SU-DHL-6 (cell line): ENCODE measurements around the gene CCDC9B.
A peak's percentile ranks its signal among the peaks of the same experiment; 100 is the strongest.

ENCODE experiments used
- H2AFZ ChIP-seq: fragments of 200-600 bp; sonication (generic); 2 replicates; pipeline ENCODE4 v1.6.1; 2014; ENCODE audit warnings: low read depth, mild to moderate bottlenecking, moderate library complexity, mixed read lengths, antibody characterized with exemption, low read length; ENCODE audit not compliant: severe bottlenecking
- H3F3A ChIP-seq: fragments of 200-600 bp; shearing (Covaris generic); 2 replicates; pipeline ENCODE4 v1.6.0; 2016; ENCODE audit warnings: antibody characterized with exemption, mild to moderate bottlenecking; ENCODE audit not compliant: insufficient read depth
- H3K27ac ChIP-seq: fragments of 200-600 bp; sonication (generic); 2 replicates; pipeline ENCODE4 v1.5.1; 2016; ENCODE audit warnings: low read depth, mild to moderate bottlenecking, low read length, moderate library complexity, mixed read lengths
- H3K27me3 ChIP-seq: fragments of 200-600 bp; sonication (generic), shearing (Covaris generic); 2 replicates; pipeline ENCODE4 v1.6.0; 2014; ENCODE audit warnings: mild to moderate bottlenecking, low read length
- H3K36me3 ChIP-seq: fragments of 200-600 bp; sonication (generic); 2 replicates; pipeline ENCODE4 v1.6.1; 2014; ENCODE audit warnings: mild to moderate bottlenecking, low read length, mixed read lengths
- H3K4me2 ChIP-seq: fragments of 300-600, 200-600 bp; shearing (Covaris generic), sonication (generic); 2 replicates; pipeline ENCODE4 v1.6.0; 2014; ENCODE audit warnings: low read length, low read depth, mild to moderate bottlenecking; ENCODE audit not compliant: poor library complexity, severe bottlenecking
- H3K4me3 ChIP-seq: fragments of 200-600 bp; sonication (generic); 2 replicates; pipeline ENCODE4 v1.5.1; 2014; ENCODE audit warnings: antibody characterized with exemption, low read length, mild to moderate bottlenecking, mixed read lengths; ENCODE audit not compliant: insufficient read depth, poor library complexity, severe bottlenecking
- H3K79me2 ChIP-seq: fragments of 200-600 bp; sonication (generic); 2 replicates; pipeline ENCODE4 v1.6.1; 2014; ENCODE audit warnings: mild to moderate bottlenecking, low read length, moderate library complexity; ENCODE audit not compliant: insufficient read depth
- H3K9ac ChIP-seq: fragments of 200-600 bp; sonication (generic); 2 replicates; pipeline ENCODE4 v1.7.0; 2014; ENCODE audit warnings: mild to moderate bottlenecking, low read length
- H3K9me2 ChIP-seq: fragments of 200-600 bp; sonication (generic); replicated peaks from 2 replicates; pipeline ENCODE4 v1.6.1; 2014; ENCODE audit warnings: low read length; ENCODE audit not compliant: insufficient read depth
- H3K9me3 ChIP-seq: fragments of 200-600 bp; sonication (generic); 2 replicates; pipeline ENCODE4 v1.6.1; 2014; ENCODE audit warnings: low read length, mixed read lengths; ENCODE audit not compliant: insufficient read depth
- H4K20me1 ChIP-seq: fragments of 200-600 bp; sonication (generic); 2 replicates; pipeline ENCODE4 v1.6.1; 2014; ENCODE audit warnings: low read depth, mild to moderate bottlenecking, antibody characterized with exemption, low read length, moderate library complexity, mixed read lengths
- CTCF ChIP-seq: fragments of 200-600 bp; sonication (generic); IDR thresholded peaks from one replicate; pipeline ENCODE4 v1.5.1; 2017; ENCODE audit warnings: antibody characterized with exemption, mild to moderate bottlenecking, low read length, moderate library complexity; ENCODE audit not compliant: insufficient read depth, poor library complexity, severe bottlenecking
- EZH2phosphoT487 ChIP-seq: fragments of 200-600 bp; sonication (generic), shearing (Covaris generic); conservative IDR thresholded peaks from 2 replicates; pipeline ENCODE4 v1.6.1; 2018; ENCODE audit warnings: mild to moderate bottlenecking, antibody characterized with exemption, low read length, moderate library complexity, mixed read lengths

The CCDC9B gene

GRCh38 chr15:40312370-40313158, 28.2 kb downstream of the CCDC9B start:
- Histone ChIP-seq H3F3A (no peaks in the 10 kb centered on the region), H2AFZ (no peak overlapping the region), H3K9me3 (no peaks in the 10 kb centered on the region), H3K4me3 (no peak overlapping the region), H3K27ac (no peak overlapping the region), H4K20me1 (no peaks in the 10 kb centered on the region), H3K27me3 (no peaks in the 10 kb centered on the region), H3K9me2 (no peaks in the 10 kb centered on the region), H3K36me3 (no peaks in the 10 kb centered on the region), H3K4me2 (no peak overlapping the region), H3K9ac (no peak overlapping the region), H3K79me2 (no peaks in the 10 kb centered on the region)
- TF ChIP-seq EZH2phosphoT487 (no peak), CTCF (no peak)

GRCh38 chr15:40310993-40311392, 29.7 kb downstream of the CCDC9B start:
- Histone ChIP-seq H4K20me1 (no peaks in the 10 kb centered on the region), H3F3A (no peaks in the 10 kb centered on the region), H3K36me3 (no peaks in the 10 kb centered on the region), H3K4me2 (no peak overlapping the region), H3K4me3 (no peak overlapping the region), H3K9ac (no peak overlapping the region), H3K79me2 (no peaks in the 10 kb centered on the region), H2AFZ (no peak overlapping the region), H3K9me3 (no peaks in the 10 kb centered on the region), H3K27ac (no peak overlapping the region), H3K27me3 (no peaks in the 10 kb centered on the region), H3K9me2 (no peaks in the 10 kb centered on the region)
- TF ChIP-seq EZH2phosphoT487 (no peak), CTCF (no peak)

- Histone ChIP-seq H3K4me2 (no peak overlapping the region), H3K27me3 (no peaks in the 10 kb centered on the region), H3F3A (no peaks in the 10 kb centered on the region), H3K4me3 (no peak overlapping the region), H3K27ac (no peak overlapping the region), H3K9ac (no peak overlapping the region), H3K9me2 (no peaks in the 10 kb centered on the region), H3K9me3 (no peaks in the 10 kb centered on the region), H2AFZ (no peak overlapping the region), H4K20me1 (no peaks in the 10 kb centered on the region), H3K36me3 (no peaks in the 10 kb centered on the region), H3K79me2 (no peaks in the 10 kb centered on the region)
- TF ChIP-seq CTCF (peak; percentile 57), EZH2phosphoT487 (no peak)
Observed at GRCh38 chr15:40310001-40310959, 30.5 kb downstream of the CCDC9B start.
